ENCODE results near the gene ACP2.

Gene ACP2

DNA sequence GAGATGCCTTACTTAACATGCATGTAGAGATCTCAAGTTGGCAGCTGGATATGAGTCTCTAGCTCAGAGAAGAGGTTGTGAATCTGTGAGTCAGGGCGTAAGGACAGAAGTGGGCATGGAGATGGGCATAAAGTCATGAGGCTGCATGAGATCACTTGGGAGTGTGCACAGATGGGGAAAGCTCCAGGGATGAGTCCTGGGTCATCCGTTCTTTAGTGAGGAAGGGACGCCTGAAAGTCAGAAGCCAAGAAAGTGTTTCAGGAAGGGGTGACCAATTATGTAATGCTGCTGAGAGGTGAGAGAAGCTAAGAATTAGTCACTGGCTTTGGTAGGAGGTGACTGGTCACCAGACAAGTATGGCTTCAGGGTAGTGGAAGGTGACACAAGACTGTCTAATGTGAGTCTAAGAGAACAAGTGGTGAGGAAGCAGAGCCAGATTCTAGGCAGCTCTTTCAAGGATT lies 6.7 kb downstream of the ACP2 start:
- no peak for DNase-seq
- no peaks in the 10 kb centered on the region for H3K79me2 ChIP-seq (ENCODE audit: low read length)
- H3K36me3 ChIP-seq (replicated peaks; ENCODE audit: insufficient read depth, low read length) = no peaks in the 10 kb centered on the region
- no peaks in the 10 kb centered on the region for H3K27me3 ChIP-seq (replicated peaks; ENCODE audit: insufficient read depth, low read length)
- H3K9me3 ChIP-seq (replicated peaks; ENCODE audit: insufficient read depth, low read length) = no peaks in the 10 kb centered on the region
- H3K4me2 ChIP-seq (ENCODE audit: low read depth, low read length) = no peak overlapping the region
- H3K9ac ChIP-seq (ENCODE audit: low read length) = no peak overlapping the region
- no peaks in the 10 kb centered on the region for H3K9me2 ChIP-seq (replicated peaks; ENCODE audit: insufficient read depth, low read length)
- no peak overlapping the region for H3K4me3 ChIP-seq (ENCODE audit: low read length)
- H4K20me1 ChIP-seq (ENCODE audit: insufficient read depth, low read length) = no peaks in the 10 kb centered on the region
- TF ChIP-seq EZH2 (optimal IDR thresholded peaks at IDR 0.05; ENCODE audit: low read depth, low read length) (no peak), EZH2phosphoT487 (IDR thresholded peaks at IDR 0.05; ENCODE audit: low read length) (no peak), CTCF (IDR thresholded peaks at IDR 0.05; ENCODE audit: low read length) (no peak)
- no peaks in the 10 kb centered on the region for H3F3A ChIP-seq (ENCODE audit: insufficient read depth, low read length)
- no peak overlapping the region for H2AFZ ChIP-seq (ENCODE audit: low read length)
- H3K27ac ChIP-seq (ENCODE audit: low read length) = no peak overlapping the region
- H3K4me1 ChIP-seq (ENCODE audit: low read length) = no peaks in the 10 kb centered on the region

DNA sequence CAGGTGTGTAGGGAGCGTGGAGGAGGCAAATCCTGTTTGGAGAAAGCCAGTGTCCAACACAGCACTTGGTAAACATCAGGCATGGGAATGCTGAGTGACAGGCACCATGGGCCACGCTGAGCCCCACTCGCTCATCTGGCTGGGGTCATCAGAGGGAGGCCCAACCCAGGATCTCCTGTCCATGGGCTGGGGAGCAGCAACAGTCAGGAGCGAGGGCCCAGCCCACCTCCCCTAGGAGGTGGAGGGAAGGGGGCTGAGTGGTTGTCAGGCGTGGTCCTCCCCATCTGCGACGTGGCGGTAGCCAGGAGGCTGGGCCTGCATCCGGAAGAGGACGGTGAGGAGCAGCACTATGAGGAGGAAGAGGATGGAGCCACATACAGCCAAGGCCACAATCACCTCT lies 8.8 kb downstream of the ACP2 start:
- no peaks in the 10 kb centered on the region for H3K79me2 ChIP-seq (ENCODE audit: low read length)
- no peak for DNase-seq
- no peaks in the 10 kb centered on the region for H3K4me1 ChIP-seq (ENCODE audit: low read length)
- H3K27me3 ChIP-seq (replicated peaks; ENCODE audit: insufficient read depth, low read length) = no peaks in the 10 kb centered on the region
- H3F3A ChIP-seq (ENCODE audit: insufficient read depth, low read length) = no peaks in the 10 kb centered on the region
- H3K36me3 ChIP-seq (replicated peaks; ENCODE audit: insufficient read depth, low read length) = no peaks in the 10 kb centered on the region
- no peaks in the 10 kb centered on the region for H3K9me3 ChIP-seq (replicated peaks; ENCODE audit: insufficient read depth, low read length)
- TF ChIP-seq EZH2phosphoT487 (IDR thresholded peaks at IDR 0.05; ENCODE audit: low read length) (no peak), EZH2 (optimal IDR thresholded peaks at IDR 0.05; ENCODE audit: low read depth, low read length) (no peak), CTCF (IDR thresholded peaks at IDR 0.05; ENCODE audit: low read length) (no peak)
- no peak overlapping the region for H3K27ac ChIP-seq (ENCODE audit: low read length)
- H4K20me1 ChIP-seq (ENCODE audit: insufficient read depth, low read length) = no peaks in the 10 kb centered on the region
- H3K9me2 ChIP-seq (replicated peaks; ENCODE audit: insufficient read depth, low read length) = no peaks in the 10 kb centered on the region
- H3K4me2 ChIP-seq (ENCODE audit: low read depth, low read length) = no peak overlapping the region
- H3K9ac ChIP-seq (ENCODE audit: low read length) = no peak overlapping the region
- H2AFZ ChIP-seq (ENCODE audit: low read length) = no peak overlapping the region
- H3K4me3 ChIP-seq (ENCODE audit: low read length) = no peak overlapping the region

DNA sequence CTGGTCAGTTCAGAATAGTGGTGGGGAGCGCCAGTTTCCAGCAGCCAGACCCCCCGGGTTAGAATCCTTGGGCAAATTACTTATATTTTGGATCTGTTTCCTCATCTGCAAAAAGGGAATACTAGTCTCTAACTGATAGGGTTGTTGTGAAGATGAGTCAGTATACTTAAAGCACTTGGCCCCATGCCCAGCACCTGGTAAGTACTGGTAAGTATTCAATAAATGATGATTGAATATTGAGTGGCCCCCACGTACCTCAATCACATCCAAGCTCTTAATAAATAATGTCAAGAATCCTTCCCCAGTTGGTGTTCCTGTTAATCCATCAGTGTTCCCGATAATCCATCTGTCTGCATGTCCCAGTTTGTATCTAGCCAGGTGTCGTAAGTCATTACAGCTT lies 12.1 kb downstream of the ACP2 start:
- TF ChIP-seq EZH2 (optimal IDR thresholded peaks at IDR 0.05; ENCODE audit: low read depth, low read length) = no peak
- no peak for TF ChIP-seq CTCF (IDR thresholded peaks at IDR 0.05; ENCODE audit: low read length)
- TF ChIP-seq EZH2phosphoT487 (IDR thresholded peaks at IDR 0.05; ENCODE audit: low read length) = no peak
- H3K27me3 ChIP-seq (replicated peaks; ENCODE audit: insufficient read depth, low read length) = no peaks in the 10 kb centered on the region
- H3K79me2 ChIP-seq (ENCODE audit: low read length) = no peaks in the 10 kb centered on the region
- H3K27ac ChIP-seq (ENCODE audit: low read length) = no peak overlapping the region
- H2AFZ ChIP-seq (ENCODE audit: low read length) = no peak overlapping the region
- H3K9me3 ChIP-seq (replicated peaks; ENCODE audit: insufficient read depth, low read length) = no peaks in the 10 kb centered on the region
- H3K4me3 ChIP-seq (ENCODE audit: low read length) = no peak overlapping the region
- H3K4me1 ChIP-seq (ENCODE audit: low read length) = no peaks in the 10 kb centered on the region
- H3K36me3 ChIP-seq (replicated peaks; ENCODE audit: insufficient read depth, low read length) = no peaks in the 10 kb centered on the region
- H3K4me2 ChIP-seq (ENCODE audit: low read depth, low read length) = no peak overlapping the region
- no peaks in the 10 kb centered on the region for H4K20me1 ChIP-seq (ENCODE audit: insufficient read depth, low read length)
- no peaks in the 10 kb centered on the region for H3K9me2 ChIP-seq (replicated peaks; ENCODE audit: insufficient read depth, low read length)
- no peaks in the 10 kb centered on the region for H3F3A ChIP-seq (ENCODE audit: insufficient read depth, low read length)
- no peak for DNase-seq
- H3K9ac ChIP-seq (ENCODE audit: low read length) = no peak overlapping the region
